Neural cell (in vitro differentiated cells): Measurements from ENCODE around the gene TRAK1. TPM values are rescaled to one million over a fixed set of nuclear protein-coding genes. Genes with fewer than 3 reads are reported as not detected.

Experiments used
- H2AFZ ChIP-seq: fragments of 200-600, 300-800 bp; sonication (generic), shearing (Covaris generic); 2 replicates; pipeline ENCODE4 v1.6.0; 2014; ENCODE audit warnings: low read depth, mild to moderate bottlenecking, antibody characterized with exemption, low read length, moderate library complexity
- H3F3A ChIP-seq: fragments of 200-600 bp; shearing (Covaris generic); 2 replicates; pipeline ENCODE4 v1.6.1; 2016; ENCODE audit warnings: mild to moderate bottlenecking, moderate library complexity, mixed read lengths, antibody characterized with exemption, low read length; ENCODE audit not compliant: insufficient read depth, poor library complexity, severe bottlenecking
- H3K27ac ChIP-seq: fragments of 200-600, 300-800 bp; sonication (generic), shearing (Covaris generic); 2 replicates; pipeline ENCODE4 v1.5.1; 2014; ENCODE audit warnings: mild to moderate bottlenecking, low read length, moderate library complexity
- H3K27me3 ChIP-seq: fragments of 300-800, 200-600 bp; sonication (generic), shearing (Covaris generic); 2 replicates; pipeline ENCODE4 v1.6.0; 2014; ENCODE audit warnings: mild to moderate bottlenecking, low read depth, low read length, moderate library complexity; ENCODE audit not compliant: insufficient read depth
- H3K36me3 ChIP-seq: fragments of 300-800, 200-600 bp; sonication (generic), shearing (Covaris generic); 2 replicates; pipeline ENCODE4 v1.5.1; 2014; ENCODE audit warnings: mild to moderate bottlenecking, antibody characterized with exemption, low read length, moderate library complexity; ENCODE audit not compliant: insufficient read depth
- H3K4me2 ChIP-seq: fragments of 300-800, 200-600 bp; sonication (generic), shearing (Covaris generic); 2 replicates; pipeline ENCODE4 v1.6.0; 2014; ENCODE audit warnings: mild to moderate bottlenecking, low read length
- H3K4me3 ChIP-seq: fragments of 300-800, 200-600 bp; sonication (generic), shearing (Covaris generic); 2 replicates; pipeline ENCODE4 v1.5.1; 2014; ENCODE audit warnings: mild to moderate bottlenecking, low read length, moderate library complexity
- H3K79me2 ChIP-seq: fragments of 200-600 bp; shearing (Covaris generic); replicated peaks from 2 replicates; pipeline ENCODE4 v1.6.0; 2014; ENCODE audit warnings: mild to moderate bottlenecking, low read length, moderate library complexity; ENCODE audit not compliant: insufficient read depth
- H3K9ac ChIP-seq: fragments of 300-800, 200-600 bp; sonication (generic), shearing (Covaris generic); 2 replicates; pipeline ENCODE4 v1.6.1; 2016; ENCODE audit warnings: mild to moderate bottlenecking, low read length, mixed read lengths
- H3K9me2 ChIP-seq: fragments of 200-600 bp; shearing (Covaris generic); 2 replicates; pipeline ENCODE4 v1.6.1; 2016; ENCODE audit warnings: mild to moderate bottlenecking, low read length, mixed read lengths; ENCODE audit not compliant: insufficient read depth
- H3K9me3 ChIP-seq: fragments of 200-600, 300-800 bp; sonication (generic), shearing (Covaris generic); 2 replicates; pipeline ENCODE4 v1.6.1; 2016; ENCODE audit warnings: mild to moderate bottlenecking, mixed run types, low read length, moderate library complexity, mixed read lengths
- H4K20me1 ChIP-seq: fragments of 200-600 bp; shearing (Covaris generic); 2 replicates; pipeline ENCODE4 v1.6.1; 2016; ENCODE audit warnings: mild to moderate bottlenecking, mixed run types; ENCODE audit not compliant: insufficient read depth
- EP300 ChIP-seq: fragments of 450-650 bp; conservative IDR thresholded peaks from 2 replicates; pipeline ENCODE4 v1.6.1; 2014; ENCODE audit warnings: antibody characterized with exemption, mild to moderate bottlenecking, moderate library complexity; ENCODE audit not compliant: poor library complexity, severe bottlenecking
- EZH2 ChIP-seq: fragments of 200-600, 300-800 bp; shearing (Covaris generic), sonication (generic); IDR thresholded peaks from 2 replicates; pipeline ENCODE4 v1.6.1; 2014; ENCODE audit warnings: antibody characterized with exemption, low read length, borderline replicate concordance, mild to moderate bottlenecking; ENCODE audit not compliant: insufficient read depth, poor library complexity, severe bottlenecking
- MXI1 ChIP-seq: fragments of 450-650 bp; conservative IDR thresholded peaks from 2 replicates; pipeline ENCODE4 v1.6.1; 2014; ENCODE audit warnings: antibody characterized with exemption, mild to moderate bottlenecking; ENCODE audit not compliant: poor library complexity, severe bottlenecking
- POLR2AphosphoS5 ChIP-seq: IDR thresholded peaks from 2 replicates; pipeline ENCODE4 v1.6.1; 2012
- RAD21 ChIP-seq: fragments of 450-650 bp; conservative IDR thresholded peaks from 2 replicates; pipeline ENCODE4 v1.6.1; 2014; ENCODE audit warnings: antibody characterized with exemption, mild to moderate bottlenecking, moderate library complexity
- SMC3 ChIP-seq: fragments of 450-650 bp; conservative IDR thresholded peaks from 2 replicates; pipeline ENCODE4 v1.6.1; 2014; ENCODE audit warnings: antibody characterized with exemption, mild to moderate bottlenecking, moderate library complexity; ENCODE audit not compliant: poor library complexity
- TAF1 ChIP-seq: IDR thresholded peaks from 2 replicates; pipeline ENCODE4 v1.6.1; 2012; ENCODE audit warnings: low read depth
- polyA plus RNA-seq: library from polyadenylated mRNA; depleted of rRNA; stranded (reverse); fragments of >200 nt; gene quantifications from 2 replicates; pipeline ENCODE4 v1.2.3, GENCODE V29; 2014
- TF ChIP-seq, protein P1 (sequence below): fragments of 450-650 bp; IDR thresholded peaks from 2 replicates; pipeline ENCODE4 v1.5.1; 2014; ENCODE audit warnings: antibody characterized with exemption, mild to moderate bottlenecking, moderate library complexity; ENCODE audit not compliant: poor library complexity, severe bottlenecking
- TF ChIP-seq, protein P2 (sequence below): IDR thresholded peaks from 2 replicates; pipeline ENCODE4 v1.6.1; 2012; ENCODE audit warnings: borderline replicate concordance

The TRAK1 gene
- polyA plus RNA-seq, 1 donor from 2014 or later: 34.7 TPM

DNA sequence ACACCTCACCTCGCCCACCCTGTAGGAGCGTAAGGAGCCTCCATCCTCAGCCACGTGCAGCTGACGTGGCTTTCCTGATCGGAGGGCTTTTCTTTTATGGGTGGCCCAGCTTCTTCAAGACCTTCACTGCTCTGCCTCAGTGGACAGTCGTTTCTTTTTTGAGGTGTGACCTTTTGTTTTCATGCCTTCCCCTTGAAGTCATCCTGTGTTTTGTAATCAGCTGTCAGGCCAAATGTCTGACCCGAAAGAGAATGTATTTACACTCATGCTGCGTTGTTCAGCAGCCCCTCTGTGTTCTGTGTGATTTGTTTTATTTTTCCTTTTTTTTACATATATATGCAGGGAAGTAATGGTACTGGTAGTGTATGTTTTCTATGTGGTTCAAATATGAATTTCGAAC is 133.0 kb downstream of the TRAK1 start:
- no peaks in the 10 kb centered on the region for H3K36me3 ChIP-seq
- H3K79me2 ChIP-seq: no peaks in the 10 kb centered on the region
- no peak overlapping the region for H3K27ac ChIP-seq
- H2AFZ ChIP-seq: no peak overlapping the region
- H3K4me3 ChIP-seq: no peak overlapping the region
- no peaks in the 10 kb centered on the region for H3K9me2 ChIP-seq
- no peak overlapping the region for H3K4me2 ChIP-seq
- TF ChIP-seq SMC3: no peak
- no peak for TF ChIP-seq MXI1
- TF ChIP-seq POLR2AphosphoS5: no peak
- TF ChIP-seq EZH2: no peak
- no peak for TF ChIP-seq TAF1
- TF ChIP-seq, protein P1, sequence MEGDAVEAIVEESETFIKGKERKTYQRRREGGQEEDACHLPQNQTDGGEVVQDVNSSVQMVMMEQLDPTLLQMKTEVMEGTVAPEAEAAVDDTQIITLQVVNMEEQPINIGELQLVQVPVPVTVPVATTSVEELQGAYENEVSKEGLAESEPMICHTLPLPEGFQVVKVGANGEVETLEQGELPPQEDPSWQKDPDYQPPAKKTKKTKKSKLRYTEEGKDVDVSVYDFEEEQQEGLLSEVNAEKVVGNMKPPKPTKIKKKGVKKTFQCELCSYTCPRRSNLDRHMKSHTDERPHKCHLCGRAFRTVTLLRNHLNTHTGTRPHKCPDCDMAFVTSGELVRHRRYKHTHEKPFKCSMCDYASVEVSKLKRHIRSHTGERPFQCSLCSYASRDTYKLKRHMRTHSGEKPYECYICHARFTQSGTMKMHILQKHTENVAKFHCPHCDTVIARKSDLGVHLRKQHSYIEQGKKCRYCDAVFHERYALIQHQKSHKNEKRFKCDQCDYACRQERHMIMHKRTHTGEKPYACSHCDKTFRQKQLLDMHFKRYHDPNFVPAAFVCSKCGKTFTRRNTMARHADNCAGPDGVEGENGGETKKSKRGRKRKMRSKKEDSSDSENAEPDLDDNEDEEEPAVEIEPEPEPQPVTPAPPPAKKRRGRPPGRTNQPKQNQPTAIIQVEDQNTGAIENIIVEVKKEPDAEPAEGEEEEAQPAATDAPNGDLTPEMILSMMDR: no peak
- no peaks in the 10 kb centered on the region for H3F3A ChIP-seq
- no peaks in the 10 kb centered on the region for H3K9me3 ChIP-seq
- H4K20me1 ChIP-seq: no peaks in the 10 kb centered on the region
- H3K27me3 ChIP-seq: no peaks in the 10 kb centered on the region
- H3K9ac ChIP-seq: no peak overlapping the region

DNA sequence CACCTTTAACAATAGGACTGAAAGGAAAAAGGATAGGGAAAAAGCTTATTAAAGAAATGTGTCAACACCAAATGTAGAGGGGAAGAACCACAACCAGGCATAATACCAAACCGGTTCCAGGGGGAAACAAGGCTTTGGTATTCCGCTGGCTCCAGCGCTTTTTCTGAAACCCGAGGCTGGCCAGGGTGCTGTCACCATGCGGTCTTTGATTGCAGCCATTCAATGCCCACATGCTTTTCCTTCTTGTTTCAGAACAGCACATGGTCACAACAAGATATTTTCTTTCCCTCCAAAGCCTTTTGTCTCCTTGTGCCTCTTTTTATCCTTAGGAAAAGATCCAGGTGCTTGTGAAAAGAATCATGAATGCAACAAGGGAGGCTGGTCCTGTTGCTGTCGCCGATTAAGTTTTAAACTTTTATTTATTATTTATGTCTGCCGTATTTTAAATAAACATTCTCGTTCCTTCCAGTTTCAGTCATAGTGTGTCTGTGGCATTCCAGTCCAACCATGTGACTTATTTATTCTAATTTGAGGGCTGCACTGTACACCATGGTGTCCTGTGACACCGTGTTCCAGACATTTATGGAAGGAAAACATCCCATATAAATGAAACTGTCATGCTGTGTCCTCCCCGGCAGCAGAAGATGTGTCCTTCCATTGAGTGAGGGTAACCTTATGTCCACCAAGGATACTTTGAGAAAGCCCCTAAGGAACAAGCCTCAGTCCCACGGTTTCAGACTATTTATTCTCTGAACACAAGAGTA is 133.7 kb downstream of the TRAK1 start:
- no peaks in the 10 kb centered on the region for H3F3A ChIP-seq
- H4K20me1 ChIP-seq: no peaks in the 10 kb centered on the region
- H3K4me2 ChIP-seq: no peak overlapping the region
- H3K79me2 ChIP-seq: no peaks in the 10 kb centered on the region
- H3K27ac ChIP-seq: no peak overlapping the region
- H3K4me3 ChIP-seq: no peak overlapping the region
- H3K9me2 ChIP-seq: no peaks in the 10 kb centered on the region
- no peaks in the 10 kb centered on the region for H3K9me3 ChIP-seq
- no peak overlapping the region for H3K9ac ChIP-seq
- no peaks in the 10 kb centered on the region for H3K27me3 ChIP-seq
- H2AFZ ChIP-seq: no peak overlapping the region
- TF ChIP-seq RAD21 (no peak), EP300 (no peak), EZH2 (no peak), MXI1 (no peak), SMC3 (no peak), POLR2AphosphoS5 (no peak), TAF1 (no peak)
- TF ChIP-seq, protein P2, sequence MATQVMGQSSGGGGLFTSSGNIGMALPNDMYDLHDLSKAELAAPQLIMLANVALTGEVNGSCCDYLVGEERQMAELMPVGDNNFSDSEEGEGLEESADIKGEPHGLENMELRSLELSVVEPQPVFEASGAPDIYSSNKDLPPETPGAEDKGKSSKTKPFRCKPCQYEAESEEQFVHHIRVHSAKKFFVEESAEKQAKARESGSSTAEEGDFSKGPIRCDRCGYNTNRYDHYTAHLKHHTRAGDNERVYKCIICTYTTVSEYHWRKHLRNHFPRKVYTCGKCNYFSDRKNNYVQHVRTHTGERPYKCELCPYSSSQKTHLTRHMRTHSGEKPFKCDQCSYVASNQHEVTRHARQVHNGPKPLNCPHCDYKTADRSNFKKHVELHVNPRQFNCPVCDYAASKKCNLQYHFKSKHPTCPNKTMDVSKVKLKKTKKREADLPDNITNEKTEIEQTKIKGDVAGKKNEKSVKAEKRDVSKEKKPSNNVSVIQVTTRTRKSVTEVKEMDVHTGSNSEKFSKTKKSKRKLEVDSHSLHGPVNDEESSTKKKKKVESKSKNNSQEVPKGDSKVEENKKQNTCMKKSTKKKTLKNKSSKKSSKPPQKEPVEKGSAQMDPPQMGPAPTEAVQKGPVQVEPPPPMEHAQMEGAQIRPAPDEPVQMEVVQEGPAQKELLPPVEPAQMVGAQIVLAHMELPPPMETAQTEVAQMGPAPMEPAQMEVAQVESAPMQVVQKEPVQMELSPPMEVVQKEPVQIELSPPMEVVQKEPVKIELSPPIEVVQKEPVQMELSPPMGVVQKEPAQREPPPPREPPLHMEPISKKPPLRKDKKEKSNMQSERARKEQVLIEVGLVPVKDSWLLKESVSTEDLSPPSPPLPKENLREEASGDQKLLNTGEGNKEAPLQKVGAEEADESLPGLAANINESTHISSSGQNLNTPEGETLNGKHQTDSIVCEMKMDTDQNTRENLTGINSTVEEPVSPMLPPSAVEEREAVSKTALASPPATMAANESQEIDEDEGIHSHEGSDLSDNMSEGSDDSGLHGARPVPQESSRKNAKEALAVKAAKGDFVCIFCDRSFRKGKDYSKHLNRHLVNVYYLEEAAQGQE: no peak
- TF ChIP-seq, protein P1: no peak
- H3K36me3 ChIP-seq: no peaks in the 10 kb centered on the region
